Neutrophil (primary cell): Measurements from ENCODE around the gene RFX3.

Experiments
- H3K27ac ChIP-seq: fragments of 200-600 bp; sonication (generic); 2 replicates; pipeline ENCODE4 v1.5.1; 2016; ENCODE audit warnings: mild to moderate bottlenecking, moderate library complexity
- H3K27me3 ChIP-seq: fragments of 200-600 bp; sonication (generic); 2 replicates; pipeline ENCODE4 v1.6.0; 2016; ENCODE audit warnings: mild to moderate bottlenecking
- H3K36me3 ChIP-seq: fragments of 200-600 bp; sonication (generic); 2 replicates; pipeline ENCODE4 v1.5.1; 2017
- H3K4me1 ChIP-seq, 2 experiments: fragments of 200-600 bp in 1 of 2; sonication (generic) in 1 of 2; 1 replicate in 1 of 2; 2 replicates in 1 of 2; pipeline versions ENCODE4 v1.5.1 to v1.6.1; 2013 to 2016; ENCODE audit warnings: low read depth in 1 of 2, low read length in 1 of 2, mild to moderate bottlenecking in 1 of 2, moderate library complexity in 1 of 2; ENCODE audit not compliant: control insufficient read depth in 1 of 2, insufficient read depth in 1 of 2
- H3K4me3 ChIP-seq, 2 experiments: fragments of 200-600 bp in 1 of 2; sonication (generic) in 1 of 2; 1 replicate in 1 of 2; 2 replicates in 1 of 2; pipeline ENCODE4 v1.5.1; 2013 to 2016; ENCODE audit warnings: low read depth in 1 of 2, low read length in 1 of 2, mild to moderate bottlenecking in 1 of 2, moderate library complexity in 1 of 2
- H3K9me3 ChIP-seq: fragments of 200-600 bp; sonication (generic); 2 replicates; pipeline ENCODE4 v1.5.1; 2016
- TF ChIP-seq, protein P1 (sequence below): fragments of 200-600 bp; sonication (generic); IDR thresholded peaks from 2 replicates; pipeline ENCODE4 v1.5.1; 2016; ENCODE audit warnings: antibody characterized with exemption

The RFX3 gene

DNA sequence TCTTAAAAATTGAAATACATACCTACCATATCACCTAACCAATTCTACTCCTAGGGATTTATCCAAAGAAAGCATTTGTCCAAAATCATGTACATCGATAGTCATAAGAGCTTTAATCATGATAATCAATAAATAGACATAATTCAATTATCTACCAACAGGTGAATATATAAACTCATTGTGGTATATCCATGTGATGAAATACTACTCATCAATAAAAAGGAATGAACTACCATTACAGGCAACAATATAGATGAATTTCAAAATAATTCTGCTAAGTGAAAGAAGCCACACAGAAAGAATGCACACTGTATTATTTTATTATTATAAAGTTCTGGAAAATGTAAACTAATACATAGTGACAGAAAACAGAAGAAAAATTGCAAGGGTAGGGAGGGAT, 81.8 kb downstream of the RFX3 start:
- Histone ChIP-seq H3K27me3 (no peaks in the 10 kb centered on the region), H3K9me3 (no peaks in the 10 kb centered on the region), H3K36me3 (no peaks in the 10 kb centered on the region), H3K4me3 (no peak overlapping the region), H3K4me1 (no peaks in the 10 kb centered on the region), H3K27ac (no peak overlapping the region)
- TF ChIP-seq, protein P1, sequence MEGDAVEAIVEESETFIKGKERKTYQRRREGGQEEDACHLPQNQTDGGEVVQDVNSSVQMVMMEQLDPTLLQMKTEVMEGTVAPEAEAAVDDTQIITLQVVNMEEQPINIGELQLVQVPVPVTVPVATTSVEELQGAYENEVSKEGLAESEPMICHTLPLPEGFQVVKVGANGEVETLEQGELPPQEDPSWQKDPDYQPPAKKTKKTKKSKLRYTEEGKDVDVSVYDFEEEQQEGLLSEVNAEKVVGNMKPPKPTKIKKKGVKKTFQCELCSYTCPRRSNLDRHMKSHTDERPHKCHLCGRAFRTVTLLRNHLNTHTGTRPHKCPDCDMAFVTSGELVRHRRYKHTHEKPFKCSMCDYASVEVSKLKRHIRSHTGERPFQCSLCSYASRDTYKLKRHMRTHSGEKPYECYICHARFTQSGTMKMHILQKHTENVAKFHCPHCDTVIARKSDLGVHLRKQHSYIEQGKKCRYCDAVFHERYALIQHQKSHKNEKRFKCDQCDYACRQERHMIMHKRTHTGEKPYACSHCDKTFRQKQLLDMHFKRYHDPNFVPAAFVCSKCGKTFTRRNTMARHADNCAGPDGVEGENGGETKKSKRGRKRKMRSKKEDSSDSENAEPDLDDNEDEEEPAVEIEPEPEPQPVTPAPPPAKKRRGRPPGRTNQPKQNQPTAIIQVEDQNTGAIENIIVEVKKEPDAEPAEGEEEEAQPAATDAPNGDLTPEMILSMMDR, result no peak

- H3K36me3 ChIP-seq, result no peaks in the 10 kb centered on the region
- no peaks in the 10 kb centered on the region for H3K4me1 ChIP-seq
- TF ChIP-seq, protein P1, result peak; percentile 56
- no peak overlapping the region for H3K27ac ChIP-seq
- H3K9me3 ChIP-seq, result no peaks in the 10 kb centered on the region
- H3K4me3 ChIP-seq, result no peak overlapping the region
- no peaks in the 10 kb centered on the region for H3K27me3 ChIP-seq
These were observed 84.5 kb downstream of the RFX3 start for GRCh38 chr9:3441197-3441816.

DNA sequence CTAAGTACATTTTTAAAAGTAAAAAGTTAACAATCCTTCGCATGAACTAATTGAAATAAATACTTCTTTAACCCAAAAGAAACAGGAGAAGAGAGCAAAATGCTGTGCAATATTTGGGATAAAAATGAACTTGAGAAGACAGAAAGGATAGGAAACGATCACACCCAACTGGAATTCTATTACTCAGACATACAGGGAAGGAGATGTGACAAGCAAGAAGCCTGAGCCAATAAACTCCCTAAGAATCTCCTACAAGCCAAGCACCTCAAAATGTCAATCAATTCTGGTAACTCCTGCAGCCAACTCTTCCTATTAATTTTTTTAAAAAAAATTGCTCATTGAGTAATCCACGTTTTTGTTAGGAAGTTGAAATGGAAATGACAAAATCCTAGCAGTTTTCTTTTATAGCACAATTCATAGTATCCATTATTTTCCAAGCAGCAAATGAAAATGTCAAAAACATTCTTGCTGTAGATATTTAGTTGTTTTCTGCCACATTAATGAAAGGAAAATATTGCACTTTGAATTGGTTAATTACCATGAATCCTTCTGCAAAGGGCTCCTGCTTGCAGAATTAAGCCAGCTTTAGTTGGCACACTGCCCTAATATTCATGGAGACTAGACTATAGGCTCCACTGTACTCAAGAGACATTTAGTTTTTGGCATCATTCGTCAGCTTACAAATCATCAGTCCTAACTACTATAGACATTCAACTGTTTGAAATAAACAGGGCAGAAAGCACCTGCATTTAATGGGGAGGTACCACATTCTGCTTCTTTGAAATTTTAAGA, 89.0 kb downstream of the RFX3 start:
- Histone ChIP-seq H3K4me3 (no peak overlapping the region), H3K27me3 (no peaks in the 10 kb centered on the region), H3K27ac (no peak overlapping the region), H3K4me1 (peaks cover 24 to 29% of the 10 kb centered on the region in 2 experiments), H3K36me3 (no peaks in the 10 kb centered on the region), H3K9me3 (no peaks in the 10 kb centered on the region)
- TF ChIP-seq, protein P1, result no peak

DNA sequence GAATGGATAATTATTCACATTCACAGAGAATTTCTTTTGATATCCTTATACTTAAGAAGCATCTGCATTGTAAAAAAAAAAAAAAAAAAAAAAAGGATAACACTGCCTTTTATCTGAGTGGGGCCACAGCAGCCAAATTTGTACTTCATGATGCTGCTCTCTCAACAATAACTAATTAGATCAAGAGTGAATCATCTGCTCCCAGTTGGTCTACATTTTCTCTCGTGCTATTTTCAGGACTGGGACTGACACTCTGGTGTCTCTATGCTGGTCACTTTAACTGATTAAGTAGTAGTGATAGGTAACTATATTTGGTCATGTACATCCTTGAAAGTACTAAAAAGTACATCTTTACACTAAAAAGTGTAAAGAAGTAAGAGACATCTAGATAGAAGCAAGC, 90.1 kb downstream of the RFX3 start:
- no peak overlapping the region for H3K4me3 ChIP-seq
- TF ChIP-seq, protein P1, result no peak
- H3K27me3 ChIP-seq, result no peaks in the 10 kb centered on the region
- no peaks in the 10 kb centered on the region for H3K9me3 ChIP-seq
- no peaks in the 10 kb centered on the region for H3K36me3 ChIP-seq
- no peak overlapping the region for H3K27ac ChIP-seq
- H3K4me1 ChIP-seq, result peaks cover 24 to 29% of the 10 kb centered on the region in 2 experiments

GRCh38 chr9:3434594-3434993, 91.2 kb downstream of the RFX3 start:
- TF ChIP-seq, protein P1, result no peak
- Histone ChIP-seq H3K4me3 (peak overlapping the region; percentile 29 to 35), H3K27ac (peak overlapping the region; percentile 72), H3K36me3 (no peaks in the 10 kb centered on the region), H3K4me1 (peaks cover 24 to 29% of the 10 kb centered on the region in 2 experiments), H3K9me3 (no peaks in the 10 kb centered on the region), H3K27me3 (no peaks in the 10 kb centered on the region)
